SK-N-SH (cell line): ENCODE results near the gene ITIH5. TPM values are rescaled to one million over a fixed set of nuclear protein-coding genes. Genes with fewer than 3 reads are reported as not detected.

Source experiments
- CTCF ChIA-PET: fragments of 300-600, 350-600 bp; formaldehyde crosslinking; extraction: SDS; loops from one replicate; lab custom pipeline; 2021; lab: Yijun Ruan, JAX
- POLR2A ChIA-PET: fragments of 350-600 bp; sonication (Branson Sonifier 250); formaldehyde crosslinking; extraction: SDS; loops from one replicate; lab custom pipeline; 2020; ENCODE audit warnings: antibody characterized with exemption, inconsistent platforms; lab: Yijun Ruan, JAX
- DNase-seq: peaks from one replicate; pipeline ENCODE4 v3.0.0; 2012
- H2AFZ ChIP-seq: fragments of 200-600 bp; sonication (generic); 2 replicates; pipeline ENCODE4 v1.8.1; 2016; ENCODE audit warnings: antibody characterized with exemption, mild to moderate bottlenecking, low read depth
- H3F3A ChIP-seq: fragments of 200-600 bp; sonication (generic); replicated peaks from 2 replicates; pipeline ENCODE3; 2016; ENCODE audit warnings: antibody characterized with exemption, mild to moderate bottlenecking; ENCODE audit not compliant: insufficient read depth
- H3K27ac ChIP-seq, 2 experiments: fragments of 200-500 bp in 1 of 2; fragments of 200-600 bp in 1 of 2; sonication (Bioruptor generic) in 1 of 2; sonication (generic), shearing (Covaris generic) in 1 of 2; 2 replicates each; pipeline versions ENCODE4 v1.5.1 to v1.6.1; 2014 to 2016; ENCODE audit warnings: low read depth in 2 of 2, inconsistent platforms in 1 of 2, low read length in 1 of 2, mild to moderate bottlenecking in 1 of 2, mixed read lengths in 1 of 2
- H3K27me3 ChIP-seq: fragments of 200-600 bp; sonication (generic), shearing (Covaris generic); 2 replicates; pipeline ENCODE4 v1.6.1; 2016; ENCODE audit warnings: mixed run types; ENCODE audit not compliant: insufficient read depth
- H3K36me3 ChIP-seq, 2 experiments: fragments of 200-500 bp in 1 of 2; fragments of 200-600 bp in 1 of 2; sonication (Bioruptor generic) in 1 of 2; sonication (generic) in 1 of 2; replicated peaks in 1 of 2; 2 replicates each; pipeline versions ENCODE3 to v1.5.1; 2014 to 2016; ENCODE audit warnings: low read length in 1 of 2, mild to moderate bottlenecking in 1 of 2; ENCODE audit not compliant: insufficient read depth in 2 of 2, control insufficient read depth in 1 of 2
- H3K4me1 ChIP-seq, 2 experiments: fragments of 200-500 bp in 1 of 2; fragments of 200-600 bp in 1 of 2; sonication (Bioruptor generic) in 1 of 2; sonication (generic), shearing (Covaris generic) in 1 of 2; 2 replicates each; pipeline versions ENCODE4 v1.5.1 to v1.6.1; 2014 to 2016; ENCODE audit warnings: low read depth in 1 of 2, low read length in 1 of 2, mixed run types in 1 of 2; ENCODE audit not compliant: insufficient read depth in 2 of 2, control insufficient read depth in 1 of 2
- H3K4me2 ChIP-seq: fragments of 200-600 bp; sonication (generic), shearing (Covaris generic); 2 replicates; pipeline ENCODE4 v1.6.1; 2017; ENCODE audit warnings: mixed run types
- H3K4me3 ChIP-seq, 2 experiments: fragments of 200-500 bp in 1 of 2; fragments of 200-600 bp in 1 of 2; sonication (Bioruptor generic) in 1 of 2; sonication (generic), shearing (Covaris generic) in 1 of 2; 2 replicates each; pipeline versions ENCODE4 v1.5.1 to v1.8.1; 2014 to 2016; ENCODE audit warnings: low read depth in 2 of 2, inconsistent platforms in 1 of 2, low read length in 1 of 2, mild to moderate bottlenecking in 1 of 2, mixed read lengths in 1 of 2, moderate library complexity in 1 of 2
- H3K79me2 ChIP-seq: fragments of 200-600 bp; sonication (generic); 2 replicates; pipeline ENCODE4 v1.8.1; 2017; ENCODE audit warnings: mild to moderate bottlenecking; ENCODE audit not compliant: insufficient read depth
- H3K9ac ChIP-seq: fragments of 200-600 bp; sonication (generic); 2 replicates; pipeline ENCODE4 v1.6.1; 2017; ENCODE audit warnings: mixed run types
- H3K9me2 ChIP-seq: fragments of 200-600 bp; sonication (generic); 2 replicates; pipeline ENCODE4 v1.6.1; 2017; ENCODE audit warnings: mixed run types
- H3K9me3 ChIP-seq: fragments of 200-600 bp; sonication (generic); 2 replicates; pipeline ENCODE4 v1.6.1; 2017; ENCODE audit warnings: mixed run types, mild to moderate bottlenecking, moderate library complexity
- H4K20me1 ChIP-seq: fragments of 200-600 bp; sonication (generic); 2 replicates; pipeline ENCODE4 v1.6.1; 2017; ENCODE audit warnings: mild to moderate bottlenecking, mixed run types; ENCODE audit not compliant: insufficient read depth
- ELF1 ChIP-seq: IDR thresholded peaks from 2 replicates; pipeline ENCODE4 v1.4.0; 2012
- GABPA ChIP-seq: IDR thresholded peaks from 2 replicates; pipeline ENCODE4 v1.4.0; 2012; ENCODE audit warnings: low read depth, mild to moderate bottlenecking
- TEAD4 ChIP-seq: IDR thresholded peaks from 2 replicates; pipeline ENCODE4 v1.4.0; 2012; ENCODE audit warnings: mild to moderate bottlenecking, borderline replicate concordance; ENCODE audit not compliant: insufficient read depth
- WGBS: methylation state at CpG from one replicate; pipeline ENCODE4 v1.1.6; 2017; ENCODE audit warnings: low lambda C conversion rate; 5-methylcytosine and 5-hydroxymethylcytosine counted together
- polyA plus RNA-seq, 3 experiments: library from polyadenylated mRNA; depleted of rRNA; stranded (reverse); fragments of >200 nt; gene quantifications; 2 replicates each; pipeline ENCODE4 v1.2.3, GENCODE V29; 2012
- TF ChIP-seq, protein P1 (sequence below): IDR thresholded peaks from 2 replicates; pipeline ENCODE4 v1.6.1; 2012; ENCODE audit warnings: mild to moderate bottlenecking, low read depth, low read length, moderate library complexity
- TF ChIP-seq, protein P2 (sequence below): IDR thresholded peaks from 2 replicates; pipeline ENCODE4 v1.4.0; 2012; ENCODE audit warnings: low read depth, borderline replicate concordance
- TF ChIP-seq, protein P3 (sequence below): IDR thresholded peaks from 2 replicates; pipeline ENCODE4 v1.4.0; 2012; ENCODE audit warnings: low read depth

ITIH5 gene
- polyA plus RNA-seq, 1 of the 3 experiments (the other 2 are of a cell fraction), result 0.07 TPM

DNA sequence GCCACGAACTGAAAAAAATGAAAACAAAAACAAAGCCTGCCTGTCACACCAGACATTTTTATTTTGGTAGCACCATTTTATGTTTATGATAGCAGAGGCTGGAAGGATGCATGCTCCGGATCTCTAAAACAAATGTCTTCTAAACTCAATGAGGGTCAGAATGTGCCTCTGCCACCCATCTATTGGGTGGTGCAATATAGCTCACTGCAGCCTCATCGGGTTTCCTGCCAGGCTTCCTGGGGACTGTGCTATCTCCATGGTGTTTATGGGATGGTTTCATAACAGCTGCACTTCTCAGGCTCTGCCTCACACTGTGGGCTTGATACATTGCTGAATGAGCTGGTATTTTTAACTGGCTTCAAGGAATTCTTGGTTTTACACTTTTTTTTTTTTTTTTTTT, 94.4 kb downstream of the ITIH5 start:
- H4K20me1 ChIP-seq, result no peaks in the 10 kb centered on the region
- H3K4me2 ChIP-seq, result no peak overlapping the region
- H3F3A ChIP-seq, result no peaks in the 10 kb centered on the region
- TF ChIP-seq, protein P1, sequence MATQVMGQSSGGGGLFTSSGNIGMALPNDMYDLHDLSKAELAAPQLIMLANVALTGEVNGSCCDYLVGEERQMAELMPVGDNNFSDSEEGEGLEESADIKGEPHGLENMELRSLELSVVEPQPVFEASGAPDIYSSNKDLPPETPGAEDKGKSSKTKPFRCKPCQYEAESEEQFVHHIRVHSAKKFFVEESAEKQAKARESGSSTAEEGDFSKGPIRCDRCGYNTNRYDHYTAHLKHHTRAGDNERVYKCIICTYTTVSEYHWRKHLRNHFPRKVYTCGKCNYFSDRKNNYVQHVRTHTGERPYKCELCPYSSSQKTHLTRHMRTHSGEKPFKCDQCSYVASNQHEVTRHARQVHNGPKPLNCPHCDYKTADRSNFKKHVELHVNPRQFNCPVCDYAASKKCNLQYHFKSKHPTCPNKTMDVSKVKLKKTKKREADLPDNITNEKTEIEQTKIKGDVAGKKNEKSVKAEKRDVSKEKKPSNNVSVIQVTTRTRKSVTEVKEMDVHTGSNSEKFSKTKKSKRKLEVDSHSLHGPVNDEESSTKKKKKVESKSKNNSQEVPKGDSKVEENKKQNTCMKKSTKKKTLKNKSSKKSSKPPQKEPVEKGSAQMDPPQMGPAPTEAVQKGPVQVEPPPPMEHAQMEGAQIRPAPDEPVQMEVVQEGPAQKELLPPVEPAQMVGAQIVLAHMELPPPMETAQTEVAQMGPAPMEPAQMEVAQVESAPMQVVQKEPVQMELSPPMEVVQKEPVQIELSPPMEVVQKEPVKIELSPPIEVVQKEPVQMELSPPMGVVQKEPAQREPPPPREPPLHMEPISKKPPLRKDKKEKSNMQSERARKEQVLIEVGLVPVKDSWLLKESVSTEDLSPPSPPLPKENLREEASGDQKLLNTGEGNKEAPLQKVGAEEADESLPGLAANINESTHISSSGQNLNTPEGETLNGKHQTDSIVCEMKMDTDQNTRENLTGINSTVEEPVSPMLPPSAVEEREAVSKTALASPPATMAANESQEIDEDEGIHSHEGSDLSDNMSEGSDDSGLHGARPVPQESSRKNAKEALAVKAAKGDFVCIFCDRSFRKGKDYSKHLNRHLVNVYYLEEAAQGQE, result no peak
- TF ChIP-seq TEAD4 (no peak), GABPA (no peak)
- TF ChIP-seq, protein P2, sequence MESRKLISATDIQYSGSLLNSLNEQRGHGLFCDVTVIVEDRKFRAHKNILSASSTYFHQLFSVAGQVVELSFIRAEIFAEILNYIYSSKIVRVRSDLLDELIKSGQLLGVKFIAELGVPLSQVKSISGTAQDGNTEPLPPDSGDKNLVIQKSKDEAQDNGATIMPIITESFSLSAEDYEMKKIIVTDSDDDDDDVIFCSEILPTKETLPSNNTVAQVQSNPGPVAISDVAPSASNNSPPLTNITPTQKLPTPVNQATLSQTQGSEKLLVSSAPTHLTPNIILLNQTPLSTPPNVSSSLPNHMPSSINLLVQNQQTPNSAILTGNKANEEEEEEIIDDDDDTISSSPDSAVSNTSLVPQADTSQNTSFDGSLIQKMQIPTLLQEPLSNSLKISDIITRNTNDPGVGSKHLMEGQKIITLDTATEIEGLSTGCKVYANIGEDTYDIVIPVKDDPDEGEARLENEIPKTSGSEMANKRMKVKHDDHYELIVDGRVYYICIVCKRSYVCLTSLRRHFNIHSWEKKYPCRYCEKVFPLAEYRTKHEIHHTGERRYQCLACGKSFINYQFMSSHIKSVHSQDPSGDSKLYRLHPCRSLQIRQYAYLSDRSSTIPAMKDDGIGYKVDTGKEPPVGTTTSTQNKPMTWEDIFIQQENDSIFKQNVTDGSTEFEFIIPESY, result no peak
- TF ChIP-seq, protein P3, sequence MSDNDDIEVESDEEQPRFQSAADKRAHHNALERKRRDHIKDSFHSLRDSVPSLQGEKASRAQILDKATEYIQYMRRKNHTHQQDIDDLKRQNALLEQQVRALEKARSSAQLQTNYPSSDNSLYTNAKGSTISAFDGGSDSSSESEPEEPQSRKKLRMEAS, result no peak
- H3K9ac ChIP-seq, result no peak overlapping the region
- no peaks in the 10 kb centered on the region for H3K9me3 ChIP-seq
- DNase-seq, result no peak
- no peak overlapping the region for H2AFZ ChIP-seq
- WGBS, result 27% methylated on average over 3 of the region's 3 CpGs
- no peaks in the 10 kb centered on the region for H3K27me3 ChIP-seq
- no peaks in the 10 kb centered on the region for H3K79me2 ChIP-seq
- POLR2A ChIA-PET, result no interaction called here
- H3K4me3 ChIP-seq, result no peak overlapping the region
- H3K9me2 ChIP-seq, result no peaks in the 10 kb centered on the region
- no peaks in the 10 kb centered on the region; a peak in 1 of 4 replicates for H3K4me1 ChIP-seq
- CTCF ChIA-PET, result interaction anchor here (1.4 to 1.9 kb wide), 3 partner anchors 10 to 115 kb away, joined by 3 to 6 read pairs (median 4); no protein-coding TSS in a partner anchor
- H3K27ac ChIP-seq, result no peak overlapping the region
- no peaks in the 10 kb centered on the region for H3K36me3 ChIP-seq

DNA sequence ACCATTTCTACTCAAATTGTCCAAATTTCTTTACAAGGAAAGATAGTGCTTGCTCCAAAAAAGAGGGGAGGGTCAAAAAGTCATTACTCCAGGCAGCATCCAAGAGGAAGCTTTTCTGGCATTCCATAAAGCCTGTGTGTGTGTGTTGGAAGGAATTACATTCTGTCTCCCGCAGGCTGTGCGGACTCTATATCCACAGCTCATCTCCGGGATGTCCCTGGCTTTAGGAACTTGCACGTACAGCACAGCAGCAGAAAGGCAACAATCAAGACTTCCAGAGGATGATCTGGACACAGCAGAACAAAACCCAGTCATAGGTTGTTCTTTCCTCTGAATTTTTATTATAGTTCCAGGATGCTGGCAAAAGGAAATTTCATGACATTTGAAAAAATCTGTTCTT, 94.8 kb downstream of the ITIH5 start:
- Histone ChIP-seq H3K4me1 (no peaks in the 10 kb centered on the region; a peak in 1 of 4 replicates), H3K4me2 (no peak overlapping the region), H2AFZ (no peak overlapping the region), H3K79me2 (no peaks in the 10 kb centered on the region), H3K9ac (no peak overlapping the region), H3K36me3 (no peaks in the 10 kb centered on the region), H3K9me3 (no peaks in the 10 kb centered on the region), H3K9me2 (no peaks in the 10 kb centered on the region), H3K27me3 (no peaks in the 10 kb centered on the region), H3K27ac (no peak overlapping the region), H3K4me3 (no peak overlapping the region), H4K20me1 (no peaks in the 10 kb centered on the region), H3F3A (no peaks in the 10 kb centered on the region)
- POLR2A ChIA-PET, result no interaction called here
- CTCF ChIA-PET, result interaction anchor here (1.4 to 1.9 kb wide), 2 partner anchors 46 to 115 kb away, joined by 4 to 6 read pairs; no protein-coding TSS in a partner anchor
- DNase-seq, result no peak
- 70% methylated on average over 4 of the region's 4 CpGs for WGBS
- TF ChIP-seq ELF1, result no peak
- TF ChIP-seq, all 33 proteins: peak for 0
